GOT3 (cell line): ENCODE results near the gene SBNO2.
"Not testable (repeated sequence)": the region's sequence is repeated elsewhere in the genome, so short reads cannot be mapped to it uniquely, and the experiment has no call there.

Source experiments
- DNase-seq: peaks from one replicate; lab custom pipeline; 2025; ENCODE audit warnings: mixed read lengths; lab: John Stamatoyannopoulos, UW

SBNO2 gene

GRCh38 chr19:1134431-1134830 is 39.6 kb downstream of the SBNO2 start:
- no peak for DNase-seq

DNA sequence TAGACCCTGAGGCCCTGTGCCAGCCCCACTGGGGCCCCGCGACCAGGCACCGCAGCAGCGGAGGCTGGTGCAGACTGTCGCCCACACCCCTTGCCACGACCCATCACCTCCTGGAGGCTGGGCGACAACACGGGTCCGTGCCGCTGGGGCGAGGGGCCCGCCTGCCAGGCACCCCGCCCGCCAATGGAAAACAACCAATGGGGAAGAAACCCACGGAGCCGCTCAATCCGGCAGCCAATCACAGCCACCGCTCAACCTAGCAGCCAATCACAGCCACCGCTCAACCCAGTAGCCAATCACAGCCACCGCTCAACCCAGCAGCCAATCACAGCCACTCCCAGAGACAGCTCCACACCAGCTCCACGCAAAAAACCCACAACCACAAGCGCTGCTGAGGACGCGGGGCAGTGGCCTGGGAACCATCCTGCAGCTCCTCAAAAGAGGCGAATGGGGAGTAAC is 40.6 kb downstream of the SBNO2 start:
- DNase-seq, result no peak

DNA sequence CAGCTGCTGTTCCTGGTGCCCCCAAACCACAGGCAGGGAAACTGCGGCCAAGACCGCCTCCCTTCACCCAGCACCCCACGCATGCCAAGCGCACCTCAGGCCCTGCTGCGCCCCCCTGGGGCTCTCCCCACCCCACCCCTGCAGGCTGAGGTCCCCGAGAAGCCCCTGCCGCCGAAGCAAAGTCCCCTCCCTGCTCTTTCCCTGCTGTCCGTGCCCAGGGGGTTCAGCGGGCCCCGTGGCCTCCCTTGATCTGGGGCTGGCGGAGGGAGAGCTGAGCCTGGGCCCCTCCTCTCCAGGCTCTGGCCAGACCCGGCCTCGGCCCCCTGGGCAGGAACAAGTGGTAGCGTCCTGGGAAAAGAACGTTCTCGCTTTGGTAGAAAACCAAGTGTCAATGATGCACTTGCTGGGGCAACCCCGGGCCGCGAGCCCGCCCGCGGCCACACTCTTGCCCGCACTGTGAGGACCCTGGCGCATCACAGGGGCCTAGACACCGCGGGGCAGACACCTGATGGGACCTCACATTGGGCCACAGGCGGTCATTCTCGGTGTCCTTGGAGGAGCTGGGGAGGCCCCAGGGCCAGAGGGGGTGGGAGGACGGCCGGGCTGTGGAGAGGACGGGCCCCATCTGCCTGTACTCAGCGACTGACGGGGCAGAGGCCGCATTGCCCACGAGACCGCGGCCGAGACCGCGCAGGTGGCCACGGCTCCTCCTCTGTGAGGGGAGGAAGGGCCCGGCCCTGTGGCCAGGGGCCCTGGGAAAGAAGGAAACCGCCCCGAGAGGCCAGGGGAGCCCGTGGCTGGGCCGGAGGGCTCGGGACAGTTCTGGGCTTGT is 41.3 kb downstream of the SBNO2 start:
- no peak for DNase-seq

GRCh38 chr19:1131718-1132551 is 42.1 kb downstream of the SBNO2 start:
- no peak for DNase-seq

- DNase-seq, result no peak
Observed at GRCh38 chr19:1130771-1131717, 43.0 kb downstream of the SBNO2 start.

DNA sequence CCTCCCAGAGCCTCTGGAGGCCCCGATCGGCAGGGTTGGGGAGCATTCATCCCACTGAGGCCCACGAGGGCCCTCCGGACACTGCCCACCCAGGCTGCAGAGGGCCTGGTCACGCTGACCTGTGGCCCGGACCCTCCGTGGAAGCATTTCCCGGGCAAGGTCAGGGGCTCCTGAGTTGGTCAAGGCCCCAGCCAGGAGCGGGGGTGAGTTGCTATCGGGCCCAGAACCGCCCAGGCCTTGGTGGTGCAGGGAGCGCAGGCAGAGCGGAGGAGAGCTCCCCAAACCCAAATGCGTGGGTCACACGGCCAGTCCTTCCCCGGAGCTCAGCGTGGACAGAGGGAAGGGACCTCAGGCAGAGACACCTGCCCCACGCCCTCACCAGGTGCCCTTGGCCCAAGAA is 44.5 kb downstream of the SBNO2 start:
- DNase-seq, result no peak

DNA sequence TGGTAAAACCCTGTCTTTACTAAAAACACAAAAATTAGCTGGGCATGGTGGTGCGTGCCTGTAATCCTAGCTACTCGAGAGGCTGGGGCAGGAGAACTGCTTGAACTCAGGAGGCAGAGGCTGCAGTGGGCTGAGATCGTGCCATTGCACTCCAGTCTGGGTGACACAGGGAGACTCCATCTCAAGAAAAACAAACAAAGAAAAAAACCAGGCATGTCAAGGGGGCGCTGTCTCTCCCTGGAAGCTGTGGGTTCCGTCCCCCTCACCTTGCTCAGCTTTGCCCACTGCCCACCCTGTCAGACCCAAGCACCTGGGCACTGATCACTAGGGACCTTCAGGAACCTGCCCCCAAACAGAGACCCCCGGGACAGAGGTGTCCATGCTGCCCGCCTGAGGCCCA is 45.0 kb downstream of the SBNO2 start:
- DNase-seq, result not testable (repeated sequence)

- no peak for DNase-seq
Observed at GRCh38 chr19:1128106-1128505, 46.0 kb downstream of the SBNO2 start.

DNA sequence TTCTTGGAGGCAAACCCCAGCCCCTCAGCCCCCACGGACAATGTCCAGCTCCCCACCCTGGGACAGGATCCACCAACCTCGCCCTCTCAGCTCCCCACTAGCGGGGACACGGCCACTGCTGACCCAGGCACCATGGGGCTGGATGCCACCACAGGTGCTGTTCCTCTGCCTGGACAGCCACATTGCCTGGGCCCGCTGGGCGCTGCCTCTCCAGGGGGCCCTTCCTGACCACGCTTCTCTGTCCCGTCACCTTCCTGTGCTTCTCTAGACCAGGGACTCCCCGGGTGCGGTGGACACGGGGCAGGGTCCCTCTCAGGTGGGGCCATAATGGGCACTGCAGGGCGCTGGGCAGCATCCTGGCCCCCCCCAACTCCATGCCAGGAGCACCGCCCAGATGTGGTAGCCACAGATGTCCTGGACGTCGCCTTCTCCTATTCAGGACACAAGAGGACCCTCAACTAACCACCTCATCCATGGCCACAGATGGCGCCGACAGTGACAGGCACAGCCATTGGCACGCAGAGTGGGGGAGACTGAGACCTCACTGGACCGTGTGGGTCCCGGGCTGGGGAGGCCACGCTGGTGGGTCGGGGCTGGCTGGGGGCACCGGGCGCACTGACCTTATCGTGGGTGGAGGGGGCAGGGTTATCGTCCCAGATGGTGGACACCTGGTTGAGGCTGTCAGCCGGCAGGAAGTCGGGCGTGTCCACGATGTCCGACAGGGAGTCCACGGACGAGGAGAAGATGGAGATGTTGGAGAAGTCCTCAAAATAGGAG is 46.9 kb downstream of the SBNO2 start:
- no peak for DNase-seq

- no peak for DNase-seq
Observed at GRCh38 chr19:1125601-1126467, 48.2 kb downstream of the SBNO2 start.

DNA sequence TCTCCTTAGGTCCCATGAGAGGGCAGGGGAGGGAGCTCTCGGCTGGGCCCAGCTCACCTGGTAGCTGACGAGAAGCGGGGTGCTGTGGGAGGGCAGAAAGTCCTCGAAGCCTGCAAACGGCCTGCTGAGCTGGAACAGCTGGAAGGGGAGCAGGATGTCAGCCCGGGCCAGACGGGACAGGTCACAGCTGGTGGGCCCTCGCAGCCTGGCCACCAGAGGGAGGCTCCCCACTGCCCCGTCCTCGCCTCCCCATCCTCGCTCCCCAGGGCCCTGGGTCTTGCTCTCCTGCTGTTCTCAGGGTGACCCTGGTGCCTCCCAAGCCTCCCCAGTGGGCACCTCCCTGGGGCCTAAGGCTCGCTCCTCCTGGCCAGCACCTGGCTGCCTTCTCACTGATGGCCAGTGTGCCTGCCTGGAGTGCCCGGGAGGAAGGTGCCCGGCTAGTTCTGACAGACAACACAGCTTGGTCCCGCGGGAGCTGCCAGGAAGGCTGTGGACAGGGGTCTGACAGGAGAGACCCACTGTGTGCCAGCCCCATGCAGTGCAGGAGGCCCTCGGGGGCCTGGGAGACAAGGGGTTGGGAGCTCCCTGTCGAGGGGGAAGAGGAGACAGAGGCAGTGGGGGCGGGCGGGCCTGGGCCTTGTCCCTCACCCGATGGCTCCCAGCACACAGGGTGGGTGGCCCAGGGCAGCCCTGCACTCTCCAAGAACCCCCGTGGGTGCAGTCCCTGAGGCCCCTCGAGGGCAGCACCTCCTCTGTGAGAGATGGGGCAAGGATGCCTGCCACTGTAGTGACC is 50.0 kb downstream of the SBNO2 start:
- no peak for DNase-seq

DNA sequence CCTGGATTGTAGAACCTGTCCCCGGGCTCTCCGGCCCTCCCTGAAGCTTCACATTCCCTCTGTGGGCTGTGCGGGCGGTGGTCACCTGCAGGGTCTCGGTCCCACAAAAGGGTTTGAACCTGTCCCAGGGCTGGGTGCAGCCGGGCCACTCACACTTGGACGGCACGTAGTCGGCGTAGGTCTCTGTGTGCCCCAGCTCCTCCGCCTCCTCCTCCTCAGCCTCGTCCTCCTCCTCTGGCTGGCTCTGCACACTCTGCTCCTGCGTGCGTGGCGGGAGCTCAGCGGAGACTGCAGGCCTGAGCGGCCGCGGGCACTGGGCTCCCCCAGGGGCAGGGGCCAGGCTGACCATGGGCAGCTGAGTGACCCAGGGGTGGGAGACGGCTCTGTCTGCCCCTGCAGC is 50.7 kb downstream of the SBNO2 start:
- DNase-seq, result no peak

- DNase-seq, result no peak
Observed at GRCh38 chr19:1122972-1123363, 51.1 kb downstream of the SBNO2 start.

DNA sequence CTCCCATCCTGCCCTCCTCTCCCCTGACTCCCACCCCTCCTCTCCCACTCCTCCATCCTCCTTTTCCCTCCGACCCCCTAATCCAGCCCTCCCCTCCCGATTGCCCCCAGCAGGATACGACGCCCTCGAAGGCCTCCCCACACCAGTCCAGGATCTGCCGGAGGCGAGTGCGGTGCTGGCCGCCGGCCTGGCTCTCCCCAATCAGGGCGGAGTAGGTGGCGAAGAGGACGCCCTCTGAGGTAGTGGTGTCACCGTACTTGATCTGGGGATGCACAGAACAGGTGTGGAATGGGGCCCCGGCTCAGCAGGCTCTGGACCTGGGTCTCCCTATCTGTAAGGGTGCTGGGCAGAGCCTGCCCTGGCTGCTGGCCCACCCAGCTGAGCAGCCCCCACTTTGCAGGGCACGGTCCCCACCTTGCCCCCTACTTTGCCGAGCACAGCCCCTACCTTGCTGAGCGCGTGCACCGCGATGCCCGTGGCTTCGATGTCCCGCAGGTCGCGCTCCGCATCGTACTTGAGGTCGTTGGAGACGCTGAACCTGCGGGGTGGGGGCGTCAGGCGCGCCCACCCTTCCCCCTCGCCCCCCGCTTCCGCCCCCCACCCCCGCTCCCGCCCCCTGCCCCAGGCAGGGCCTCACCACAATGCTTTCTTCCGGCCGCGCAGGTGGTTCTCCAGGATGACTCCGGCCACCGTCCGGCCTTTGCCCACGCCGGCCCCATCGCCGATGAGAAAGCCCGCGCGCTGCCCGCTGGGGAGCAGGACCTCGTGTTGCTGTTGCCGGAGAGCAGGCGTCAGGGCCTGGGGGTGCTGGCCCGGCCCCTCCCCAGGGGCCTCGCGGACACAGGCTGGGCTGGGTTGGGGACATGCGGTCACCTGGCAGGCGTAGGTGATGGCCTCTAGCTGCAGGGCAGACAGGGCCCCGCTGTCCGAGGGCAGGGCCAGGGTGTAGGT is 51.8 kb downstream of the SBNO2 start:
- no peak for DNase-seq

DNA sequence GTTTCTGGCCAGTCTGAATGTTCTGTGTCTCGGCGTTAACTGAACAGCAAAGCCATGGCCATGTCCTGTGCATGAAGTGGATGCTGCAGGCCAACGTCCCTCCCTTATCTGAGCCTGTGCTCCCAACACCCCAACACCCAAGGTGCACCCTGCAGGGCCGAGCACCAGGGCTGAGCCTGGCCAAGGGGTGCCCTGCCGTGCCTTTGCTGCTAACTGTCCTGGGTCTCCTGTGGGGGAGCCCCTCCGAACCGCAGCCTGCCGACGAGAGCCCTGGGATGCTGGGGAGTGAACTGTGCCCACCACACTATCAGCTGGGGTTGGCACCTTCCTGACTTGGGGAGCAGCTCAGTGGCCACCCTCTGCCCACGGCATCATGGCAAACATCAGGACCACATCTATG is 52.7 kb downstream of the SBNO2 start:
- no peak for DNase-seq

- DNase-seq, result no peak
Observed at GRCh38 chr19:1119475-1120217, 54.4 kb downstream of the SBNO2 start.

GRCh38 chr19:1118999-1119398 is 55.1 kb downstream of the SBNO2 start:
- no peak for DNase-seq

DNA sequence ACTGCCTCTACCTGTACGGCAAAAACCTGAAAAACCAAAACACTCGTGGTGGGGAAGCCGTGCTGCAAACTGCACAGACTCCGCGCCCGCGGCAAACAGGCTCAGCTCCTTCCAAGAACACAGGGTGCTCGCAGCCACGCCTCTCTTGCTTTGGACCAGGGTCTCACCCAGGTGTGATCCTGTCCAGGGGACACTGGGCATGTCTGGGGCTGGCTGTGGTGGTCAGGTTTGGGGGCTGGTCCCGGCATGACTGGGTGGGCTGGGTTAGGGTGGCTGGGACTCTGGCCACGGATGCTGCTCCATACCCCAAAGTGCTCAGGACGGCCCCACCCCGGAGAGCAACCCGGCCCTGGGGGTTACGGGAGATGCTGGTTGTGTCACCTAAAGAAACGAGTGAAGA is 56.4 kb downstream of the SBNO2 start:
- no peak for DNase-seq
